Liver (tissue), 9 donors: Measurements from ENCODE around the gene RAB22A. TPM values are rescaled to one million over a fixed set of nuclear protein-coding genes. Genes with fewer than 3 reads are reported as not detected.

ENCODE experiments used
- DNase-seq: peaks from one replicate; pipeline ENCODE4 v3.0.0-alpha.2; 2017; ENCODE audit warnings: low spot score
- H3K27ac ChIP-seq, 2 donors: one replicate each; pipeline ENCODE4 v1.7.0; 2013; ENCODE audit warnings: inconsistent platforms in 2 of 2, low read length in 2 of 2, control low read depth in 1 of 2, low read depth in 1 of 2, mild to moderate bottlenecking in 1 of 2
- H3K27me3 ChIP-seq, 4 donors: one replicate each; pipeline versions ENCODE4 v1.6.1 to v1.7.0; 2013; ENCODE audit warnings: low read length in 3 of 4, inconsistent platforms in 1 of 4, mild to moderate bottlenecking in 1 of 4, moderate library complexity in 1 of 4; ENCODE audit not compliant: control insufficient read depth in 4 of 4, insufficient read depth in 4 of 4
- H3K36me3 ChIP-seq, 4 donors: one replicate each; pipeline versions ENCODE4 v1.6.1 to v1.7.0; 2013; ENCODE audit warnings: low read length in 3 of 4, mild to moderate bottlenecking in 3 of 4, low read depth in 1 of 4, moderate library complexity in 1 of 4; ENCODE audit not compliant: control insufficient read depth in 4 of 4, insufficient read depth in 3 of 4
- H3K4me1 ChIP-seq, 4 donors: one replicate each; pipeline versions ENCODE4 v1.6.1 to v1.7.0; 2013; ENCODE audit warnings: low read length in 3 of 4, mild to moderate bottlenecking in 3 of 4, moderate library complexity in 1 of 4; ENCODE audit not compliant: control insufficient read depth in 4 of 4, insufficient read depth in 4 of 4
- H3K4me3 ChIP-seq, 3 donors: one replicate each; pipeline versions ENCODE4 v1.6.1 to v1.7.0; 2013; ENCODE audit warnings: low read length in 3 of 3, control low read depth in 1 of 3, low read depth in 1 of 3, mild to moderate bottlenecking in 1 of 3
- H3K9ac ChIP-seq, 2 donors: one replicate each; pipeline ENCODE4 v1.7.0; 2013; ENCODE audit warnings: low read length in 2 of 2, mild to moderate bottlenecking in 2 of 2, moderate library complexity in 2 of 2, control low read depth in 1 of 2, low read depth in 1 of 2
- H3K9me3 ChIP-seq, 4 donors: one replicate each; pipeline versions ENCODE4 v1.6.1 to v1.7.0; 2013; ENCODE audit warnings: low read length in 3 of 4; ENCODE audit not compliant: control insufficient read depth in 4 of 4
- EGR1 ChIP-seq, 2 donors: IDR thresholded peaks; 2 replicates each; pipeline ENCODE4 v1.6.1; 2016 to 2018; ENCODE audit warnings: antibody characterized with exemption in 2 of 2, low read depth in 2 of 2
- FOXA1 ChIP-seq: IDR thresholded peaks from 2 replicates; pipeline ENCODE4 v1.6.1; 2016; ENCODE audit warnings: antibody characterized with exemption
- FOXA2 ChIP-seq: IDR thresholded peaks from 2 replicates; pipeline ENCODE4 v1.6.1; 2016; ENCODE audit warnings: antibody characterized with exemption
- GABPA ChIP-seq, 2 donors: IDR thresholded peaks in 1 of 2; conservative IDR thresholded peaks in 1 of 2; 2 replicates each; pipeline ENCODE4 v1.6.1; 2016; ENCODE audit warnings: antibody characterized with exemption in 2 of 2, mild to moderate bottlenecking in 1 of 2, moderate library complexity in 1 of 2
- HNF4A ChIP-seq, 2 donors: conservative IDR thresholded peaks; 2 replicates each; pipeline ENCODE4 v1.6.1; 2016; ENCODE audit warnings: antibody characterized with exemption in 2 of 2, mild to moderate bottlenecking in 2 of 2
- HNF4G ChIP-seq: IDR thresholded peaks from 2 replicates; pipeline ENCODE4 v1.6.1; 2016; ENCODE audit warnings: antibody characterized with exemption
- JUND ChIP-seq, 2 donors: IDR thresholded peaks; 2 replicates each; pipeline ENCODE4 v1.6.1; 2016; ENCODE audit warnings: antibody characterized with exemption in 2 of 2
- NR2F2 ChIP-seq: IDR thresholded peaks from 2 replicates; pipeline ENCODE4 v1.6.1; 2016; ENCODE audit warnings: antibody characterized with exemption
- RAD21 ChIP-seq, 2 donors: IDR thresholded peaks; 2 replicates each; pipeline ENCODE4 v1.6.1; 2016; ENCODE audit warnings: antibody characterized with exemption in 2 of 2, mild to moderate bottlenecking in 2 of 2
- RXRA ChIP-seq, 2 donors: IDR thresholded peaks; 2 replicates each; pipeline ENCODE4 v1.6.1; 2017 to 2018; ENCODE audit warnings: antibody characterized with exemption in 2 of 2, mild to moderate bottlenecking in 1 of 2
- SP1 ChIP-seq: IDR thresholded peaks from 2 replicates; pipeline ENCODE4 v1.6.1; 2018; ENCODE audit warnings: antibody characterized with exemption, mild to moderate bottlenecking
- TAF1 ChIP-seq: conservative IDR thresholded peaks from 2 replicates; pipeline ENCODE4 v1.6.1; 2016; ENCODE audit warnings: antibody characterized with exemption, mild to moderate bottlenecking
- YY1 ChIP-seq: IDR thresholded peaks from 2 replicates; pipeline ENCODE4 v1.6.1; 2016; ENCODE audit warnings: antibody characterized with exemption, mild to moderate bottlenecking
- WGBS: extraction: QIAGEN DNeasy Blood & Tissue Kit; methylation state at CpG from one replicate; pipeline ENCODE4 v1.1.7; 2013; 5-methylcytosine and 5-hydroxymethylcytosine counted together
- polyA plus RNA-seq, 2 donors: library from polyadenylated mRNA; stranded (reverse) in 1 of 2; unstranded in 1 of 2; fragments of 200-250 nt in 1 of 2; fragments of >200 nt in 1 of 2; fragmentation: Nextera tagmentation in 1 of 2; extraction: Ambion mirVana in 1 of 2; gene quantifications; one replicate each; pipeline versions ENCODE4 v1.2.1 to v1.2.3, GENCODE V29; 2013 to 2015
- total RNA-seq, 2 donors: library from RNA; depleted of rRNA; stranded (reverse); fragments of >200 nt; gene quantifications; one replicate each; pipeline ENCODE4 v1.2.3, GENCODE V29; 2014
- TF ChIP-seq, protein P1 (sequence below): IDR thresholded peaks from 2 replicates; pipeline ENCODE4 v1.6.1; 2016; ENCODE audit warnings: antibody characterized with exemption
- TF ChIP-seq, protein P2 (sequence below): fragments of 150-350 bp; IDR thresholded peaks from 2 replicates; pipeline ENCODE4 v1.5.1; 2017; ENCODE audit warnings: improper control_type of control experiment, low read depth, low read length; ENCODE audit not compliant: missing input control
- TF ChIP-seq, protein P3 (sequence below): IDR thresholded peaks from 2 replicates; pipeline ENCODE4 v1.6.1; 2016; ENCODE audit warnings: antibody characterized with exemption, mild to moderate bottlenecking
- TF ChIP-seq, protein P4 (sequence below): IDR thresholded peaks from 2 replicates; pipeline ENCODE4 v1.6.1; 2016; ENCODE audit warnings: antibody characterized with exemption
- donor health status: healthy.
- donor health status: healthy.
- donor health status: healthy.
- donor health status: healthy.
- donor health status: healthy.

RAB22A gene
- total and polyA plus RNA-seq, 4 donors: 3.0 to 8.1 (median 5.8) TPM

DNA sequence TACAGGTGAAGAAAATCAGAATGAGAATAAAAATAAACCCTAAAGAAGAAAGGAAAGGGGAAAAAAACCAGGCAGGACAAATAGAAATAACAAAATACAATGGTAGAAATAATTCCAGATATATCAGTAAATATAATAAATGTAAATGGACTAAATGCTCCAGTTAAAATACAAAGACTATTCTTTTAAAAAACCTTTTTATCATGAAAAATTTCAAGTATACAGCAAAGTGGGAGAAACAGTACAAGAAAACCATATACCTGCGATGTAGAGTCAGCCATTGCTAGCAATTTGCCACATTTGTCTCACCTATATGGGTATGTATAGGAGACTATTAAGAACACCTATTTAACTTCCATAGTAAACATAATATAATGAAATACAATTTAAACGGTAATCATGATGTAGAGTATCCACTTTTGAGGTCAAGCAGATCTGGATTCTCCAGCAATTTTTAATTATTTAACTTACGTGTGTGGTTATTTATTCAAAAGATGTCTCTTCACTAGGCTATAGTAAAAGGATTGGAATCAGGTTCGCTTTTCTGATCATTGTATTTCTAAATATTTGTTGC is 78.6 kb downstream of the RAB22A start:
- no peaks in the 10 kb centered on the region for H3K9me3 ChIP-seq
- H3K9ac ChIP-seq: peak overlapping the region in 1 of 2 donors; percentile 96
- peaks cover 2 to 19% (median 12%) of the 10 kb centered on the region in 4 donors for H3K4me1 ChIP-seq
- WGBS: 67% methylated on average over 4 of the region's 4 CpGs
- no peaks in the 10 kb centered on the region for H3K27me3 ChIP-seq
- H3K4me3 ChIP-seq: peak overlapping the region in 1 of 3 donors; percentile 73
- TF ChIP-seq FOXA1: no peak
- TF ChIP-seq NR2F2: no peak
- TF ChIP-seq RXRA (IDR thresholded peaks at IDR 0.05): no peak
- TF ChIP-seq FOXA2: no peak
- no peak for TF ChIP-seq SP1
- no peak for TF ChIP-seq HNF4A (conservative IDR thresholded peaks at IDR 0.05)
- no peak for TF ChIP-seq RAD21 (IDR thresholded peaks at IDR 0.05)
- no peak for TF ChIP-seq YY1
- TF ChIP-seq, protein P1, sequence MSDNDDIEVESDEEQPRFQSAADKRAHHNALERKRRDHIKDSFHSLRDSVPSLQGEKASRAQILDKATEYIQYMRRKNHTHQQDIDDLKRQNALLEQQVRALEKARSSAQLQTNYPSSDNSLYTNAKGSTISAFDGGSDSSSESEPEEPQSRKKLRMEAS: no peak
- TF ChIP-seq, protein P2, sequence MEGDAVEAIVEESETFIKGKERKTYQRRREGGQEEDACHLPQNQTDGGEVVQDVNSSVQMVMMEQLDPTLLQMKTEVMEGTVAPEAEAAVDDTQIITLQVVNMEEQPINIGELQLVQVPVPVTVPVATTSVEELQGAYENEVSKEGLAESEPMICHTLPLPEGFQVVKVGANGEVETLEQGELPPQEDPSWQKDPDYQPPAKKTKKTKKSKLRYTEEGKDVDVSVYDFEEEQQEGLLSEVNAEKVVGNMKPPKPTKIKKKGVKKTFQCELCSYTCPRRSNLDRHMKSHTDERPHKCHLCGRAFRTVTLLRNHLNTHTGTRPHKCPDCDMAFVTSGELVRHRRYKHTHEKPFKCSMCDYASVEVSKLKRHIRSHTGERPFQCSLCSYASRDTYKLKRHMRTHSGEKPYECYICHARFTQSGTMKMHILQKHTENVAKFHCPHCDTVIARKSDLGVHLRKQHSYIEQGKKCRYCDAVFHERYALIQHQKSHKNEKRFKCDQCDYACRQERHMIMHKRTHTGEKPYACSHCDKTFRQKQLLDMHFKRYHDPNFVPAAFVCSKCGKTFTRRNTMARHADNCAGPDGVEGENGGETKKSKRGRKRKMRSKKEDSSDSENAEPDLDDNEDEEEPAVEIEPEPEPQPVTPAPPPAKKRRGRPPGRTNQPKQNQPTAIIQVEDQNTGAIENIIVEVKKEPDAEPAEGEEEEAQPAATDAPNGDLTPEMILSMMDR: no peak
- no peak for TF ChIP-seq HNF4G
- no peak for TF ChIP-seq GABPA (IDR thresholded peaks at IDR 0.05 in 1 of 2, conservative IDR thresholded peaks at IDR 0.05 in 1 of 2)
- TF ChIP-seq, protein P3, sequence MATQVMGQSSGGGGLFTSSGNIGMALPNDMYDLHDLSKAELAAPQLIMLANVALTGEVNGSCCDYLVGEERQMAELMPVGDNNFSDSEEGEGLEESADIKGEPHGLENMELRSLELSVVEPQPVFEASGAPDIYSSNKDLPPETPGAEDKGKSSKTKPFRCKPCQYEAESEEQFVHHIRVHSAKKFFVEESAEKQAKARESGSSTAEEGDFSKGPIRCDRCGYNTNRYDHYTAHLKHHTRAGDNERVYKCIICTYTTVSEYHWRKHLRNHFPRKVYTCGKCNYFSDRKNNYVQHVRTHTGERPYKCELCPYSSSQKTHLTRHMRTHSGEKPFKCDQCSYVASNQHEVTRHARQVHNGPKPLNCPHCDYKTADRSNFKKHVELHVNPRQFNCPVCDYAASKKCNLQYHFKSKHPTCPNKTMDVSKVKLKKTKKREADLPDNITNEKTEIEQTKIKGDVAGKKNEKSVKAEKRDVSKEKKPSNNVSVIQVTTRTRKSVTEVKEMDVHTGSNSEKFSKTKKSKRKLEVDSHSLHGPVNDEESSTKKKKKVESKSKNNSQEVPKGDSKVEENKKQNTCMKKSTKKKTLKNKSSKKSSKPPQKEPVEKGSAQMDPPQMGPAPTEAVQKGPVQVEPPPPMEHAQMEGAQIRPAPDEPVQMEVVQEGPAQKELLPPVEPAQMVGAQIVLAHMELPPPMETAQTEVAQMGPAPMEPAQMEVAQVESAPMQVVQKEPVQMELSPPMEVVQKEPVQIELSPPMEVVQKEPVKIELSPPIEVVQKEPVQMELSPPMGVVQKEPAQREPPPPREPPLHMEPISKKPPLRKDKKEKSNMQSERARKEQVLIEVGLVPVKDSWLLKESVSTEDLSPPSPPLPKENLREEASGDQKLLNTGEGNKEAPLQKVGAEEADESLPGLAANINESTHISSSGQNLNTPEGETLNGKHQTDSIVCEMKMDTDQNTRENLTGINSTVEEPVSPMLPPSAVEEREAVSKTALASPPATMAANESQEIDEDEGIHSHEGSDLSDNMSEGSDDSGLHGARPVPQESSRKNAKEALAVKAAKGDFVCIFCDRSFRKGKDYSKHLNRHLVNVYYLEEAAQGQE: no peak
- no peak for TF ChIP-seq EGR1 (IDR thresholded peaks at IDR 0.05; ENCODE audit: low read depth in 2 of 2)
- TF ChIP-seq, protein P4, sequence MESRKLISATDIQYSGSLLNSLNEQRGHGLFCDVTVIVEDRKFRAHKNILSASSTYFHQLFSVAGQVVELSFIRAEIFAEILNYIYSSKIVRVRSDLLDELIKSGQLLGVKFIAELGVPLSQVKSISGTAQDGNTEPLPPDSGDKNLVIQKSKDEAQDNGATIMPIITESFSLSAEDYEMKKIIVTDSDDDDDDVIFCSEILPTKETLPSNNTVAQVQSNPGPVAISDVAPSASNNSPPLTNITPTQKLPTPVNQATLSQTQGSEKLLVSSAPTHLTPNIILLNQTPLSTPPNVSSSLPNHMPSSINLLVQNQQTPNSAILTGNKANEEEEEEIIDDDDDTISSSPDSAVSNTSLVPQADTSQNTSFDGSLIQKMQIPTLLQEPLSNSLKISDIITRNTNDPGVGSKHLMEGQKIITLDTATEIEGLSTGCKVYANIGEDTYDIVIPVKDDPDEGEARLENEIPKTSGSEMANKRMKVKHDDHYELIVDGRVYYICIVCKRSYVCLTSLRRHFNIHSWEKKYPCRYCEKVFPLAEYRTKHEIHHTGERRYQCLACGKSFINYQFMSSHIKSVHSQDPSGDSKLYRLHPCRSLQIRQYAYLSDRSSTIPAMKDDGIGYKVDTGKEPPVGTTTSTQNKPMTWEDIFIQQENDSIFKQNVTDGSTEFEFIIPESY: no peak
- no peak for TF ChIP-seq JUND (IDR thresholded peaks at IDR 0.05)
- TF ChIP-seq TAF1: no peak
- H3K36me3 ChIP-seq: no peaks in the 10 kb centered on the region
- DNase-seq: no peak
- H3K27ac ChIP-seq: no peak overlapping the region
